ENCODE results near the gene PIM3. TPM values are rescaled to one million over a fixed set of nuclear protein-coding genes. Genes with fewer than 3 reads are reported as not detected.

The PIM3 gene
- total RNA-seq, 2 experiments from 2014 or later = 224 to 230 TPM

GRCh38 chr22:49973018-49973961 lies 12.7 kb downstream of the PIM3 start:
- no peaks in the 10 kb centered on the region for H3K36me3 ChIP-seq (ENCODE audit: insufficient read depth, low read length)
- intact Hi-C loops (cut with DNase I, micrococcal nuclease) = no loop called here
- ChIA-PET POLR2A (no interaction called here), CTCF (no interaction called here)
- no peaks in the 10 kb centered on the region for H3K27me3 ChIP-seq (ENCODE audit: control insufficient read depth in 1 of 2, insufficient read depth in 2 of 2, low read length in 2 of 2)
- peaks cover 6% of the 10 kb centered on the region for H3K36me3 Mint-ChIP-seq (ENCODE audit: low read depth)
- no peaks in the 10 kb centered on the region for H3K9me3 Mint-ChIP-seq
- no peaks in the 10 kb centered on the region for H3K9me3 ChIP-seq (ENCODE audit: control insufficient read depth in 1 of 2, insufficient read depth in 1 of 2, low read length in 2 of 2)
- DNase-seq (peak in 3 of 14 experiments; percentile 1 to 44 (median 31)), ATAC-seq (ENCODE audit: poor library complexity) (no peak)
- no peak overlapping the region for H3K4me3 Mint-ChIP-seq
- peaks cover 28% of the 10 kb centered on the region for H3K4me1 Mint-ChIP-seq (ENCODE audit: low read depth)
- no peak for TF ChIP-seq CTCF (IDR thresholded peaks at IDR 0.05)
- peaks cover 55% of the 10 kb centered on the region for H3K4me1 ChIP-seq (ENCODE audit: insufficient read depth, low read length)
- H3K27me3 Mint-ChIP-seq = no peaks in the 10 kb centered on the region
- H3K27ac Mint-ChIP-seq = no peak overlapping the region
- no peak overlapping the region for H3K4me3 ChIP-seq (ENCODE audit: low read length)
- no peak overlapping the region for H3K27ac ChIP-seq (ENCODE audit: low read depth in 1 of 2, low read length in 2 of 2)

GRCh38 chr22:49975543-49976389 lies 15.2 kb downstream of the PIM3 start:
- H3K4me1 ChIP-seq (ENCODE audit: insufficient read depth, low read length) = peaks cover 37% of the 10 kb centered on the region
- intact Hi-C loops (cut with DNase I, micrococcal nuclease) = loop anchor here in 1 of 2 experiments (5.0 kb wide), 1 partner anchor 232 kb away; no protein-coding TSS in a partner anchor
- CTCF ChIA-PET = interaction anchor here (0.8 kb wide), 1 partner anchor 55 kb away, joined by 3 read pairs; no protein-coding TSS in a partner anchor
- H3K27me3 Mint-ChIP-seq = peaks cover 7% of the 10 kb centered on the region
- peak overlapping the region; percentile 75 for H3K27ac Mint-ChIP-seq
- H3K9me3 ChIP-seq (ENCODE audit: control insufficient read depth in 1 of 2, insufficient read depth in 1 of 2, low read length in 2 of 2) = no peaks in the 10 kb centered on the region
- H3K36me3 ChIP-seq (ENCODE audit: insufficient read depth, low read length) = no peaks in the 10 kb centered on the region
- H3K27me3 ChIP-seq (ENCODE audit: control insufficient read depth in 1 of 2, insufficient read depth in 2 of 2, low read length in 2 of 2) = no peaks in the 10 kb centered on the region
- H3K4me1 Mint-ChIP-seq (ENCODE audit: low read depth) = peaks cover 23% of the 10 kb centered on the region
- POLR2A ChIA-PET = interaction anchor here (0.6 to 1.4 kb wide), 4 partner anchors 8 to 45 kb away, joined by 3 to 7 read pairs (median 4); partner anchors contain the start of gene PIM3
- TF ChIP-seq CTCF (IDR thresholded peaks at IDR 0.05) = no peak
- DNase-seq = peak in 4 of 14 experiments; percentile 1 to 50 (median 29)
- peaks cover 6% of the 10 kb centered on the region for H3K36me3 Mint-ChIP-seq (ENCODE audit: low read depth)
- no peak overlapping the region for H3K4me3 ChIP-seq (ENCODE audit: low read length)
- H3K4me3 Mint-ChIP-seq = peak overlapping the region; percentile 50
- no peak for ATAC-seq (ENCODE audit: poor library complexity)
- no peaks in the 10 kb centered on the region for H3K9me3 Mint-ChIP-seq
- H3K27ac ChIP-seq (ENCODE audit: low read depth in 1 of 2, low read length in 2 of 2) = peak overlapping the region; percentile 23 to 60
